Neural cell (in vitro differentiated cells): ENCODE measurements around the gene JAZF1.

Source experiments
- POLR2AphosphoS5 ChIP-seq: IDR thresholded peaks from 2 replicates; pipeline ENCODE4 v1.6.1; 2012
- RAD21 ChIP-seq: fragments of 450-650 bp; conservative IDR thresholded peaks from 2 replicates; pipeline ENCODE4 v1.6.1; 2014; ENCODE audit warnings: antibody characterized with exemption, mild to moderate bottlenecking, moderate library complexity
- TAF1 ChIP-seq: IDR thresholded peaks from 2 replicates; pipeline ENCODE4 v1.6.1; 2012; ENCODE audit warnings: low read depth
- TF ChIP-seq, protein P1 (sequence below): fragments of 450-650 bp; IDR thresholded peaks from 2 replicates; pipeline ENCODE4 v1.5.1; 2014; ENCODE audit warnings: antibody characterized with exemption, mild to moderate bottlenecking, moderate library complexity; ENCODE audit not compliant: poor library complexity, severe bottlenecking

DNA sequence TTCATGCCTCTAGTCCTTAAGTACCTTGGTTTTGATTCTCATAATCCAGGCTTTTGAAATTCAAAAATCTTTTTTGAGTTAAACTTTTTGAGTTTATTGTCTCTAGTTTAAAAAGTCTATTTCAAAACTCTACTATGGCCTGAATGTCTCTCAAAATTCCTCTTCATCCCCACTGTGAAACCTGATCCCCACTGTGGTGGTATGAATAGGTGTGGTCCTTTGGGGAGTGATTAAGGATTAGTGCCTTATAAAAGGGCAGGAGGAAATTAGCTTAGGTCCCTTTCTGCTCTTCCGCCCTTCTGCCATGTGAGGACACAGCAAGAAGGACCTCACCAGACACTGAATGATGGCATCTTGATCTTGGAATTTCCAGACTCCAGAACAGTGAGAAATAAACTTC lies 44.1 kb upstream of the JAZF1 start:
- TF ChIP-seq, protein P1, sequence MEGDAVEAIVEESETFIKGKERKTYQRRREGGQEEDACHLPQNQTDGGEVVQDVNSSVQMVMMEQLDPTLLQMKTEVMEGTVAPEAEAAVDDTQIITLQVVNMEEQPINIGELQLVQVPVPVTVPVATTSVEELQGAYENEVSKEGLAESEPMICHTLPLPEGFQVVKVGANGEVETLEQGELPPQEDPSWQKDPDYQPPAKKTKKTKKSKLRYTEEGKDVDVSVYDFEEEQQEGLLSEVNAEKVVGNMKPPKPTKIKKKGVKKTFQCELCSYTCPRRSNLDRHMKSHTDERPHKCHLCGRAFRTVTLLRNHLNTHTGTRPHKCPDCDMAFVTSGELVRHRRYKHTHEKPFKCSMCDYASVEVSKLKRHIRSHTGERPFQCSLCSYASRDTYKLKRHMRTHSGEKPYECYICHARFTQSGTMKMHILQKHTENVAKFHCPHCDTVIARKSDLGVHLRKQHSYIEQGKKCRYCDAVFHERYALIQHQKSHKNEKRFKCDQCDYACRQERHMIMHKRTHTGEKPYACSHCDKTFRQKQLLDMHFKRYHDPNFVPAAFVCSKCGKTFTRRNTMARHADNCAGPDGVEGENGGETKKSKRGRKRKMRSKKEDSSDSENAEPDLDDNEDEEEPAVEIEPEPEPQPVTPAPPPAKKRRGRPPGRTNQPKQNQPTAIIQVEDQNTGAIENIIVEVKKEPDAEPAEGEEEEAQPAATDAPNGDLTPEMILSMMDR = no peak
- no peak for TF ChIP-seq TAF1
- TF ChIP-seq POLR2AphosphoS5 = no peak
- no peak for TF ChIP-seq RAD21
